CD4-positive, alpha-beta T cell treated with Interleukin-4 for 4 hours (primary cell): Measurements from ENCODE around the gene SFSWAP.

ENCODE experiments used
- DNase-seq: peaks from one replicate; pipeline ENCODE4 v3.0.0-alpha.2; 2020

Gene SFSWAP

DNA sequence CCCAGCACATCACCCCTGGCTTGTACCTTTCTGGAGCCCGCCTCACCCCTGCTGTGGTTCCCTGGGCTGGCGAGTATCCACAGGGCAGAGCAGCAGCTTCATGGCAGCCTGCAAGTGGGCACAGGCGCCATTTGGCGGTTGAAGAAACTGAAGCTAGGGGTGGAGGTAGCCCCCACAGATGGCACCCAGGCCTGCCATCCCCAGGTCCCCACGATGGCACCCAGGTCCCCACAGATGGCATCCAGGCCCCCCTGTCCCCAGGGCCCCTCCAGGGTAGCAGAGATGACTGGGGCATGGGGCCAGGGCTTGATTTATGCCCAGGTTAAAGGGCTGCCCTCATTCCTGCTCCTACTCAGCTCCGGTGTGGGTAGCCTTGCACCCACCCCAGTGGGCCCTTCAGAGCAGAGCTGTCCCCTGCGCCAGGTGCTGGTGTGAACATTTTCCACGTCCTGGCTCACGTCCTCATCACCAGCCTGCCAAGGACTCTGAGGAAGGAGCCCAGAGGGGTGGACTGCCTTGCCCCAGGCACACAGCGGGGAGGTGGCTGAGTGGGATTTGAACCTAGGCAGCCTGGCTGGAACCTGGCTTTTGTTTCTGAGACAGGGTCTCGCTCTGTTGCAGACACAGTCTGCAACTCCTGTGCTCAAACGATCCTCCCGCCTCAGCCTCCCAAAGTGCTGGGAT, 126.0 kb downstream of the SFSWAP start:
- no peak for DNase-seq

DNA sequence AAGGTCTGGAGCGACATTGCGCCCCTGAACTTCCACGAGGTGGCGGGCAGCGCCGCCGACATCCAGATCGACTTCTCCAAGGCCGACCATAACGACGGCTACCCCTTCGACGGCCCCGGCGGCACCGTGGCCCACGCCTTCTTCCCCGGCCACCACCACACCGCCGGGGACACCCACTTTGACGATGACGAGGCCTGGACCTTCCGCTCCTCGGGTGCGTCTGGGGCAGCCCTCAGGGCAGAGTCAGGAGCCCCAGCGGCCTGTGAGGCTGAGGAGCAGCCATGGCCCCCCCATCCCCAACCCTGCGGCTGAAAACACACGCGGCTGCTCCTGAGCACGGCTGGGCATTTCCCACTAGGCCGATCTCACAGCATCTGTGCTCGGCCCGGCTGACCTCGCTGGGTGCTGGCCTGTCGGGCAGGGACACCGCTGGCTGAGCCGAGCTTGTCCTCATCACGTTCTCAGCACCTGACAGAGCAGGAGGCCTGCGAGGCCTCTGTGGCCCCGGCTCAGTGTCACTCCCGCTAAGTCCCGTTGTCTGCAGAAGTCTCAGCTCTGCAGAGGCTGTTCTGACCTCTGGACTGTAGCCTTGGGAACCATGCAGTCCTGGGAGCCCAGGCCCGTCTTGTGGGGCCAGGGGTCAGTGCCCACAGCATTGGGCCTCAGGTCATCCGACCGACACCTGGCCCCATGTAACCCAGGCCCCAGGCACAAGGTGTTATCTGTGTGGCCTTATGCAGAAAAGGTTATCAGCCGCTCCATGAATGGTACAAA, 129.9 kb downstream of the SFSWAP start:
- no peak for DNase-seq

DNA sequence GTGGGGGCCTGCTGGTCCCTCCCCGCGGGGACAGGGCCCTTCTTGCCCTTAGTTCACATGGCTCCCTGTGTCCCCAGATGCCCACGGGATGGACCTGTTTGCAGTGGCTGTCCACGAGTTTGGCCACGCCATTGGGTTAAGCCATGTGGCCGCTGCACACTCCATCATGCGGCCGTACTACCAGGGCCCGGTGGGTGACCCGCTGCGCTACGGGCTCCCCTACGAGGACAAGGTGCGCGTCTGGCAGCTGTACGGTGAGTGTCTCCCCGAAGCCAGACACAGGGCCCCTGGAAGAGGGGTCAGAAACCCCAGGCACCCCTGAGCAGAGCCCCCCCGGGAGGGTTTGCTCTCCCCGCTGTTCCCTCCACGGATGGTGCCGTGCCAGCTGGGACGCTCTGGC, 130.7 kb downstream of the SFSWAP start:
- no peak for DNase-seq

DNA sequence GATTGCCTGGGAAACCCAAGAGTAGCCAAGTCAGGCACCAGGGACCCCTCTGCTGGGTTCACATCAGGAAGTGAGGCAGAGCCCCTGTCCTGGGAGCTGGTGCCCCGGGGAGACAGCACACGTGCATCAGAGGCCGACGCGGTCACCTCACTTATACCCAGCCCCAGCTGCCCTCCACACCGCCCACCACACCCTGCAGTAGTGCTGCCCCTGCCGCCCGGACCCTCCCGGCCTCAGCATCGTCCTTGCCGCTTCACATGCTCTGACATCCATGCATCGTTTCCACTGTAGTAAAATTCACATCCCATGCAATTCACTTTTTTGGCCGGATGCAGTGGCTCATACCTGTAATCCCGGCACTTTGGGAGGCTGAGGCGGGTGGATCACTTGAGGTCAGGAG, 131.3 kb downstream of the SFSWAP start:
- no peak for DNase-seq

DNA sequence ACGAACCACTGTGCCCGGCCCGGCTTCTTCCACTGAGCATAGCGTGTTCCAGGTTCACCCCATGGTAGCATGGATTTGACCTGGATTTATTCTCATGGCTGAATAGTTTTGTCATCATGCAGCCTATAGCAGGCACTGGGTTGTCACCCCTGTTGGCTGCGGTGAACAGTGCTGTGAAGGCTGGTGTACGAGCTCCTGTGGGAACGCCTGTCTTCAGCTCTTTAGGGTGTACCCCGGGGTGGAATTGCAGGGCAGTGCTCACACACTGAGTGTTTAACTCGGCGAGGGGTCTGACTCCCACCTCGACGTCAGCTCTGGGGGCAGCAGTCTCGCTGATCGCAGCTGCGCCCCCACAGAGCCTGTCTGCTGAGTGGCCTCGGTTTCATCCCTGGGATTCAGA, 132.6 kb downstream of the SFSWAP start:
- DNase-seq, result no peak

DNA sequence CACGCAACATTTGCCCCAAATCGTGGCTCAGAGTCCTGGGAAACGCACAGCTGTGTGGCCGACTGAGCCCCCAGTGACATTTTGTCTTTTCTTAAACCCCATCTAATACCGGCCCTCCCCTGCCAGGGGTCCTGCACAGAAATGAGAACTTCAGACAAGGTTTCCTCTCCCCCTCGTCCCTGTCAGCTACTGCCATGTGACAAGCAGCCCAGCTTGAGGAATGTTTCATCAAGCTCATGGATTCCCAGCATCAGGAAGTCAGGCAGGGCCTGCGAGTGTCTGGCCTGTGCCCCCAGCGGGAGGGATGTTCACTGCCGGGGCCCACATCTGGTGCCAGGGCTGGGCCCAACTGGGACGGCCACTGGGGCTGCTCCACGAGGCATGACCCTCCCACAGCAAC, 133.2 kb downstream of the SFSWAP start:
- no peak for DNase-seq

DNA sequence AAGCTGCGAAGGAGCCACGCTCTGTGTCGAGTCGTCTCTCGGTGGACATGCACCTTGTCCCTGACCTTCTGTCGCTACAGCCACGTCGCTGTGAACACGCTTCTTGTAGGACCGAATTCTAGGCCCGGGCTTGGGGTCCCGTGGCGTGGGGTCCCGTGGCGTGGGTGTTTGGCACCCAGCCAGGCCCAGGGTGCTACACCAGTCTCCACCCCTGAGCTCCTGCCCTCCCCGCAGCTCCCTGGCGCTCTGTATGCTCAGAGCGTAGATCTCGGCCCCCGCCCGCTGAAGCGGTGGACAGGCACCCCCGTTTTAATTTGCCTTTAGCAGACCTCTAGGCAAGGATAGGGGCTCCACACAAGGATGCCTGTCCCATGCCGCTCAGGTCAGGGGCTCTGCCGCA, 133.8 kb downstream of the SFSWAP start:
- DNase-seq, result no peak

DNA sequence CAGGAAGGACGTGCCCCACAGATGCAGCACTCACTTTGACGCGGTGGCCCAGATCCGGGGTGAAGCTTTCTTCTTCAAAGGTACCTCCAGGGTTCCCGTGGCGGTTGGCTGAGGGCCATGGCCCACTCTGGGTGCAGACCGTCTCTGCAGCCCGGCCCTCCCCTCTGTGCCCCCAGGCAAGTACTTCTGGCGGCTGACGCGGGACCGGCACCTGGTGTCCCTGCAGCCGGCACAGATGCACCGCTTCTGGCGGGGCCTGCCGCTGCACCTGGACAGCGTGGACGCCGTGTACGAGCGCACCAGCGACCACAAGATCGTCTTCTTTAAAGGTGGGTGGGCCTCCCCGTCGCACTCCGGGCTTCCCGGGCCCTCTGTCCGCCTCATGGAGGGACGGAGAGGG, 134.2 kb downstream of the SFSWAP start:
- DNase-seq, result no peak

GRCh38 chr12:131847456-131847855, 136.6 kb downstream of the SFSWAP start:
- no peak for DNase-seq

DNA sequence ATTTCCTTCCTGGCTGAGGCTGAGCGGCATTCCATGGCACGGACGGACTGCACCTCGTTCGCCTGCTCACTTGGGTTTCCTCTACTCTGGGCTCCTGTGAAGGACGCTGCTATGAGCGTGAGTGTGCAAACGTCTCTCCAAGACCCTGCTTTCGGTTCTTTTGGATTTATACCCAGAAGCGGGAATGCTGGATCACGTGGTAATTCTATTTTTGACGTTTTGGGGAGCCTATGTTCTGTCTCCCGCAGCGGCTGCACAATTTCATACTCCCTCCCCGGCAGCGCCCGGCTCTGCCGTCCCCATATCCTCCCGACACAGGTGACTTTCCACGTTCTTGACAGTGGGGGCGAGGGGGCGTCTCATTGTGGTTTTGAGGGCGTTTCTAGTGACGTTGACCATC, 137.9 kb downstream of the SFSWAP start:
- DNase-seq, result no peak
